Transverse colon (tissue), 4 donors: ENCODE results near the gene TSC22D3.

Experiments
- CTCF ChIP-seq, 5 experiments: fragments of 200-600 bp in 3 of 5; fragments of 450-650 bp in 2 of 5; sonication (generic) in 3 of 5; IDR thresholded peaks; 1 replicate in 2 of 5; 2 replicates in 3 of 5; pipeline ENCODE4 v1.5.1; 2016 to 2017; ENCODE audit warnings: antibody characterized with exemption in 5 of 5, inconsistent platforms in 3 of 5, mild to moderate bottlenecking in 2 of 5, moderate library complexity in 1 of 5
- EP300 ChIP-seq: sonication (generic); formaldehyde crosslinking; IDR thresholded peaks from one replicate; pipeline ENCODE4 v1.6.1; 2017; ENCODE audit warnings: antibody characterized with exemption, low read depth
- POLR2A ChIP-seq: fragments of 450-650 bp; IDR thresholded peaks from one replicate; pipeline ENCODE4 v1.6.1; 2016; ENCODE audit warnings: antibody characterized with exemption, mild to moderate bottlenecking, moderate library complexity
- POLR2AphosphoS5 ChIP-seq, 3 donors: sonication (generic); formaldehyde crosslinking; IDR thresholded peaks; one replicate each; pipeline ENCODE4 v1.6.1; 2016; ENCODE audit warnings: antibody characterized with exemption in 3 of 3

DNA sequence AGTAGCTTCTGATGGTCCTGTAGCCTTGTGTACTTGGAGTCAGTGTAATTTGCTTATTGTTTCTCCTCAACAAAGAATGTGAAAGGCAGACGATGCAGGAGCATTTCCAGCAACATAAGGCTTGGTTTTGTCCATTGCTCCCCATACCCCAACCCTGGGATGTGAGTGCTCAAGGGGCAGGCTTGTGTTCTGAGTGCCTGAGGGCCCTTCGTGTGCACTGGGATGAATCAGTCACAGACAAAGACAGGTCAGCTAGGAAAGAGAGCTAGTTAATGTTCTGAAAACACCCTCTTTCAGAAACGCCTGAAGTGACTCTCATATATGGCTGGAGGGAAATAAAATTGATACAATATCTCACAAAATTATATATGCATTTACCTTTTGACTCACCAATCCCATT is 88.1 kb downstream of the TSC22D3 start:
- TF ChIP-seq CTCF (IDR thresholded peaks at IDR 0.05) (no peak), POLR2AphosphoS5 (IDR thresholded peaks at IDR 0.05) (no peak), POLR2A (no peak), EP300 (no peak)
